NB4 (cell line): ENCODE results near the gene PLEKHM2.

ENCODE experiments used
- MYC ChIP-seq: IDR thresholded peaks from 2 replicates; pipeline ENCODE4 v1.6.1; 2011; ENCODE audit warnings: low read depth, low read length
- POLR2A ChIP-seq: IDR thresholded peaks from 2 replicates; pipeline ENCODE4 v1.6.1; 2011; ENCODE audit warnings: mild to moderate bottlenecking; ENCODE audit not compliant: insufficient read length; ENCODE audit errors: extremely low read depth
- TF ChIP-seq, protein P1 (sequence below): IDR thresholded peaks from one replicate; pipeline ENCODE4 v1.5.1; 2012; ENCODE audit warnings: low read depth, low read length
- TF ChIP-seq, protein P2 (sequence below): IDR thresholded peaks from 2 replicates; pipeline ENCODE4 v1.6.1; 2011; ENCODE audit warnings: low read depth, low read length

DNA sequence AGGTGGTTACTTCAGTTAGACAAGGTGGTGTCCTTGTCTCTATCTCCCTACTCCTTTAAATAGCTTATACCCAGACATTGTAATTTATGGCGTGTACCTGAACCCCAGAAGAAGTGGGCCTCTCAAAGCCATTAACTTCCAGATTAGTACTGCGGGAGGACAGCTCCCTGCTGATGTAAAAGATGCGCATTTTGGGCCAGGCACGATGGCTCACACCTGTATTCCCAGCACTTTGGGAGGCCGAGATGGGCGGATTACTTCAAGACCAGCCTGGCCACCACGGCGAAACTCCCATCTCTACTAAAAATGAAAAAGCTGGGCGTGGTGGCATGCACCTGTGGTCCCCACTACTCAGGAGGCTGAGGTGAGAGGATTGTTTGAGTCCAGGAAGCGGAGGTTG lies 15.0 kb upstream of the PLEKHM2 start:
- TF ChIP-seq, protein P1, sequence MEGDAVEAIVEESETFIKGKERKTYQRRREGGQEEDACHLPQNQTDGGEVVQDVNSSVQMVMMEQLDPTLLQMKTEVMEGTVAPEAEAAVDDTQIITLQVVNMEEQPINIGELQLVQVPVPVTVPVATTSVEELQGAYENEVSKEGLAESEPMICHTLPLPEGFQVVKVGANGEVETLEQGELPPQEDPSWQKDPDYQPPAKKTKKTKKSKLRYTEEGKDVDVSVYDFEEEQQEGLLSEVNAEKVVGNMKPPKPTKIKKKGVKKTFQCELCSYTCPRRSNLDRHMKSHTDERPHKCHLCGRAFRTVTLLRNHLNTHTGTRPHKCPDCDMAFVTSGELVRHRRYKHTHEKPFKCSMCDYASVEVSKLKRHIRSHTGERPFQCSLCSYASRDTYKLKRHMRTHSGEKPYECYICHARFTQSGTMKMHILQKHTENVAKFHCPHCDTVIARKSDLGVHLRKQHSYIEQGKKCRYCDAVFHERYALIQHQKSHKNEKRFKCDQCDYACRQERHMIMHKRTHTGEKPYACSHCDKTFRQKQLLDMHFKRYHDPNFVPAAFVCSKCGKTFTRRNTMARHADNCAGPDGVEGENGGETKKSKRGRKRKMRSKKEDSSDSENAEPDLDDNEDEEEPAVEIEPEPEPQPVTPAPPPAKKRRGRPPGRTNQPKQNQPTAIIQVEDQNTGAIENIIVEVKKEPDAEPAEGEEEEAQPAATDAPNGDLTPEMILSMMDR = no peak
- no peak for TF ChIP-seq POLR2A
- TF ChIP-seq, protein P2, sequence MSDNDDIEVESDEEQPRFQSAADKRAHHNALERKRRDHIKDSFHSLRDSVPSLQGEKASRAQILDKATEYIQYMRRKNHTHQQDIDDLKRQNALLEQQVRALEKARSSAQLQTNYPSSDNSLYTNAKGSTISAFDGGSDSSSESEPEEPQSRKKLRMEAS = no peak
- no peak for TF ChIP-seq MYC
